ENCODE data around the gene BRIX1.
A peak's percentile ranks its signal among the peaks of the same experiment; 100 is the strongest.

The BRIX1 gene

GRCh38 chr5:34915139-34915855 lies at the start of gene BRIX1, which contains the start of gene RAD1:
BRIX1 (plus strand) TSS chr5:34915711; CDS start chr5:34915739, 28 bp downstream.
RAD1 (minus strand) TSS chr5:34915504; CDS start chr5:34914892, 612 bp downstream.
- DNase-seq, result peak; percentile 95

- DNase-seq, result no peak
Measured at GRCh38 chr5:34866989-34867471, 48.5 kb upstream of the BRIX1 start.

DNA sequence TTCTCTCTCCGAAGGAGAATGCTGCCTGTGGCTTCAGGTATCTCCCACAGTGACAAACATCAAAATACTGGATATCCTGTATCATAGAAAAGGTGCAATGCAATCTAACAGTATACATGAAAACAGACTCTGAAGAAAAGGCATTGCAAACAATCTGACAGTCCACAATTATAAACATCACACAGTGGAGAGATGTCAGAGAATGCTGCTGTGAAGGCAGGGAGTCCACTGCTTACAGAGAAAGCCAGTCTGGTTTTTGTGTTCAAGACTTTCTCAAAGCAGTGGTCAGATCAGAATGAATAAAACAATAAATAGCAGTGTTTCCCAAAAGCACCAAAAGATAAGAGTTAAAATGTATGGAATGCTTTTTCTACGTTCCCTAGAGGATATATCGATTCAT lies 47.9 kb upstream of the BRIX1 start:
- no peak for DNase-seq

GRCh38 chr5:34868791-34869190 lies 46.7 kb upstream of the BRIX1 start:
- no peak for DNase-seq

DNA sequence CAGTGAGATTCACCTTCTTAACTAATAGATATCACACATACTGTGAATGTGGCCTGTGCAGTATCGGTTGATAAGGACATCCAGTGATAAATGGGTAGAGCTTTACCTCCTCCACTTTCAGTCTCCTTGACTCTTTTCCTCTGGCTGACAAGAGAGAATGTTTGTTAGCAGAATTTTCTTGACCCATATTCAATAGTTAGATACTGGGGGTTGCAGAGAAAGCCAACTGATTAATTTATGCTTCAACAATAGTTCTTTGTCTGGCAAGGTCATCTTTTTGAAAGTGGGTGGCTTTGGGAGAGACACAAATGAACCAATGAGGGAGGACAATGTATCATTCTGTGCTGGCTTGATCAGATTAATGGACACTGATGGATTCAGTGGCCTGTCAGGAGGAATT lies 46.3 kb upstream of the BRIX1 start:
- no peak for DNase-seq

- no peak for DNase-seq
Measured at GRCh38 chr5:34870382-34870781, 45.1 kb upstream of the BRIX1 start.

DNA sequence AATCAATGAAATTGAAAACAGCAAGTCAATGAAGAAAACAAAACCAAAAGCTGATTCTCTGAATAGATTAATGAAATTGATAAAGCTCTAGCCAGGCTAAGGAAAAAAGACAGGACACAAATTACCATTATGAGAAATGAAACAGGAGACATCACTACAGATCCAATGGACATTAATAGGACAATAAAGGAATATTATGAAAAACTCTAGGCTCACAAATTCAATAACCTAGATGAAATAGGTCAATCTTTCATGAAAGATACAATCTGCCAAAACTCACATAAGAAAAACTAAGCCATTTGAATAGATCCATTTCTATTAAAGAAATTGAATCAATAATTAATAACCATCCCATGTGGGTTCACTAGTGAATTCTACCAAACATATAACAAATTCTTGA lies 39.2 kb upstream of the BRIX1 start:
- DNase-seq, result no peak

DNA sequence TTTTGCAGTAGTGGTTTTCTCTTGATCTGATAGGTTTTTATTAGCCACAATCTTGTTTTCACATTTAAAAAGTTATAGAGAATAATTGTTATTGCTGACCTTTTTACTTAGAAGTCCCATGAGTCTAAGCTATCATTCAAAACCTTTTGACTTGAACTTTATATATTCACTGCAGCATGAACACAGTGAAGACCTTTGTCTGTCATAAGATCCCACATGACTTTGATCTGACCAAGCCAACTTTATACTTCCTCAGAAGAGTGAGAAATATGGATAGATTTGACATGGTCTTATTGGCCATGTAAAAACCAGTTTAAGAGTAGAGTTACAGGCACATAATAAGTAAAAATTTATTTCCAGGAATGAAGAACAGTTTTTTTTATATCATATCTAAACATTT lies 34.3 kb upstream of the BRIX1 start:
- DNase-seq, result no peak

DNA sequence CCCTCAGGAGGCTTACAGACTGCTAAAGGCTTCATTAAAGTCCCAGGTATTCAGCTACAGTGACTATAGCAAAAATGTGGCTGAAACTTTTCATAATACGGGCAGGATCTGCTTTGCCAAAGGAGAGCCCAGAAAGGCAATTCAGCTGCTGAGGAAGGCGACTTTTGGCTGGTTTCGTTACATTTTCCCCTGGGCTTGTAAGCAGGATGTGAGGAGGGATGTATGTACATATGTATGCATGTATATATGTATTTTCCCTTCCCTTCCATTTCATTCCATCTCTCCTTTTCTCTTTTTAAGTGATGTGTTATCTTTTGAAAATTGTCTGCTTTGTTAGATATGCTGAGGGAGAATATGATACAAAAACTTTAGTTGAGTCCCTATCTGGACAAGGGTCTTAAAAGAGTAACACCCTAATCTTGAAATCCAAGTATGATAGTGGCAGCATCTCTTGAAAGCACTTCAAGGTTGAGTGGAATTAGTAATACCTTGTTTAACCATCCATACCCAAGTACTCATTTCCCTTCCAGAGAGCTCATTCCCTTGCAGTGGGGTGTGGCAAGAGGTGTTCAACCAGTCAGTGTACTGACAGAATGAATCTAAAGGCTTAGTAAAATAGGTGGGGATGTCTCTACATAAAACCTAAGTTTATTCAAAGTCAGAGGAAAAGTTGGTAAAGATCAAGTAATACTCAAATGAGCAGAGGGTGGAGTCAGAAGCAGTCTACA lies 29.0 kb upstream of the BRIX1 start:
- DNase-seq, result peak; percentile 39

GRCh38 chr5:34889394-34889793 lies 26.1 kb upstream of the BRIX1 start:
- DNase-seq, result no peak

- DNase-seq, result no peak
Measured at GRCh38 chr5:34891981-34892380, 23.5 kb upstream of the BRIX1 start.

- DNase-seq, result no peak
Measured at GRCh38 chr5:34892414-34892813, 23.1 kb upstream of the BRIX1 start.

DNA sequence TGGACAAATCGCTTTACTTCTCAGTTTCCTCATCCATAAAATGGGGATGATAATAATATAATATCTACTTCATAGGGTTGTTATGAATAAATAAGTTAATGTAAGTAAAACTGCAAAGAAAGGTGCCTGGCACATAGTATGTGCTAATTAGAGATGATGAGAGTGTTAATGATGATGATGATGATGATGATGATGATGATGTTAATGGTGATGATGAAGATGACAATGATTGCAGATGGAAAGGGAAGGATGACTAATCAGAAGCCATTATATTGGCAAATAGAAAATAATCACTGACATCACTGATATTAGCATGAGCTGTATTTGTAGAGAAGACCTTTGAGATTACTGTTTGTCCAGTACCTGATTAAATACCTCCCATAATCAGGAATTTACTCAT lies 20.8 kb upstream of the BRIX1 start:
- no peak for DNase-seq

DNA sequence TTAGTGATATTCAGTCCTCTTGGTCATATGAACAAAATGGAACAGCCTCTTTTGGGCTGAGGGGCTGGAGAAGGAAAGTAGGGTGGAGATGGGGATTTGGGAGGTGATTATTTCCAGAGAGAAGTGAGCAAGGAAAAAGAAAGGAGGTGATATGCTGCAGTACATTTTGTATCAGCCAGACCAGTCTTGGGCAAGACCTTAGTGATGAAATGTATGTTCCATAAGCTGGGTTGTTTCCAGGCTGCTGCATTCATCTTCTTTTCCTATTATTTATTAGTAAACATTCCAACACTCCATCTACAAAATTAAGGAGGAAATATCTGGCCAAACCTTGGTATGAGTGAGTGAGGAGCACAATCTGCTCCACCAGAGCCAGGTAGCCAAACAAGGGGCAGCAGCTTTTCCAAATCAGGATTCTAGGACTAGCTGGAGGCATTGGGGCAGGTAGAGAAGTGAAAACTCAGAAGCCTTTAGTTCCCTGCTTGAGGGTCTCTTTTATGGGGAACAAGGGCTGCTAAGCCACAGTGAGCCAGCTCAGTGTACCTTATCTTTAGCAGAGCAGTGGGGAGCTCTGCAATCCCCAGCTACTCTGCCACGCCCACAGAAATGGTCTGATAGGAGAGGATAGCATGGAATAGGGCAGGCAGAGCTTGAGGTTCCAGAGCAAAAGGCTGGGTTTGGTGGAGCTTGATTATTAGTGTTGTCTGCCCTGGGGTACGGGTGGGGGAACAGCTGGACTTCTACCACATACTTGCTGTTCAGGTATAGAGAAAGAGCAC lies 19.7 kb upstream of the BRIX1 start:
- no peak for DNase-seq

GRCh38 chr5:34897646-34898045 lies 17.9 kb upstream of the BRIX1 start:
- no peak for DNase-seq

GRCh38 chr5:34898258-34898895 lies 17.1 kb upstream of the BRIX1 start:
- peak; percentile 34 for DNase-seq

- no peak for DNase-seq
Measured at GRCh38 chr5:34899066-34899465, 16.4 kb upstream of the BRIX1 start.

DNA sequence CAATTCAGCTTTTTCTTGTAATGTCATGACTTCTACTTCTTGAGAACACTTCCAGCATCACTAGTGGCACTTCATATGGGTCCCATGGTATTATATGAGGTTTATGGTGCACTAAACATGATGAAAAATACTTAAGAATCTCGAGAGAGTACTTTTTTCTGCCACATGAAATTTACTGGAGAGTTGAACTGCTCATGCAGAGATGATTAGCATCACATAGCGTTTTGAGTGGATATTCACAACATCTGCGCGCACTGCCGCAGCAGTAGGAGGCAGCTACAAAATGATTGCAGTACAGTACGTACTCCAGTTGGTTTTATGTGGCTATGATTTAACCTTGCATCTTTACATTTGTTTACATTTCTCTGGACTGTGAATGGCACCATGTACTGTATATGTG lies 14.9 kb upstream of the BRIX1 start:
- DNase-seq, result no peak

- no peak for DNase-seq
Measured at GRCh38 chr5:34903260-34903659, 12.3 kb upstream of the BRIX1 start.

GRCh38 chr5:34905564-34905963 lies 9.9 kb upstream of the BRIX1 start:
- peak; percentile 5 for DNase-seq

DNA sequence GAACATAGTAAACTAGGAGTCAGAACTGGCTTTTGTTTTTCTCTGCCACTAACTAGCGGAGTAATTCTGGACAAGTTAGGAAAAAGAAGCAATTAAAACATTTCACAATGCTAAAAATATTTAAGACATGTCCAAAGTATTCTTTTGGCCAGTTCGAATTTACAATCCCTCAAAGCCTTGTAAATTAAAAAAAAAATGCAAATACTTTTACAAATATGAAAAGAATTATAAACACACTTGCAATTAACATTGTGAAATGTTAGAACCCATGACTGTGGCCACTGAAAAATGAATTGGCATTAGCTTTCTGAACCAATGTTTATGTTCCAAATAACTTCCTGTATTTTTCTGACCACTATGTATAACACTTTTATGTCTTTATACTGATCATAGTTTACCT lies 2.4 kb upstream of the BRIX1 start:
- no peak for DNase-seq

- no peak for DNase-seq
Measured at GRCh38 chr5:34914671-34915138, 806 bp upstream of the BRIX1 start.

- no peak for DNase-seq
Measured at GRCh38 chr5:34915856-34916192, 313 bp downstream of the BRIX1 start.

All from kidney glomerular epithelial cell (primary cell).